GM23338 (cell line): ENCODE results near the gene ARHGAP4. TPM values are rescaled to one million over a fixed set of nuclear protein-coding genes. Genes with fewer than 3 reads are reported as not detected.

ENCODE experiments used
- CTCF ChIP-seq, 2 experiments: fragments of 200-600 bp in 1 of 2; sonication (generic) in 1 of 2; conservative IDR thresholded peaks; 2 replicates each; pipeline versions ENCODE4 v1.5.1 to v1.6.1; 2016 to 2017; ENCODE audit warnings: antibody characterized with exemption in 2 of 2, low read depth in 2 of 2, mild to moderate bottlenecking in 2 of 2, moderate library complexity in 1 of 2
- EZH2phosphoT487 ChIP-seq: fragments of 200-600 bp; sonication (generic); IDR thresholded peaks from one replicate; pipeline ENCODE4 v1.8.1; 2018; ENCODE audit warnings: antibody characterized with exemption; ENCODE audit not compliant: unreplicated experiment
- REST ChIP-seq: IDR thresholded peaks from one replicate; pipeline ENCODE4 v1.6.1; 2018; ENCODE audit warnings: antibody characterized with exemption; ENCODE audit not compliant: unreplicated experiment
- STAT1 ChIP-seq: IDR thresholded peaks from one replicate; pipeline ENCODE4 v1.6.1; 2016; ENCODE audit warnings: antibody characterized with exemption; ENCODE audit not compliant: unreplicated experiment
- ZNF331 ChIP-seq: fragments of 250-450 bp; sonication (Bioruptor Pico); IDR thresholded peaks from 2 replicates; pipeline ENCODE4 v1.5.0; 2020; ENCODE audit warnings: low read depth, mild to moderate bottlenecking, moderate library complexity
- polyA plus RNA-seq: library from polyadenylated mRNA; unstranded; fragments of >200 nt; fragmentation: Nextera tagmentation; extraction: Ambion mirVana; gene quantifications from 2 replicates; pipeline ENCODE4 v1.2.1, GENCODE V29; 2016
- total RNA-seq: library from RNA; depleted of rRNA; stranded (reverse); fragments of >200 nt; shearing (Covaris generic); gene quantifications from 2 replicates; pipeline ENCODE4 v1.2.3, GENCODE V29; 2014
- TF ChIP-seq, protein P1 (sequence below): fragments of 250-450 bp; sonication (Bioruptor Pico); IDR thresholded peaks from 2 replicates; pipeline ENCODE4 v1.5.0; 2020; ENCODE audit warnings: mild to moderate bottlenecking, moderate library complexity

ARHGAP4 gene
- total and polyA plus RNA-seq, 2 experiments from 2014 or later, result 21.5 to 59.5 TPM

- TF ChIP-seq, protein P1, sequence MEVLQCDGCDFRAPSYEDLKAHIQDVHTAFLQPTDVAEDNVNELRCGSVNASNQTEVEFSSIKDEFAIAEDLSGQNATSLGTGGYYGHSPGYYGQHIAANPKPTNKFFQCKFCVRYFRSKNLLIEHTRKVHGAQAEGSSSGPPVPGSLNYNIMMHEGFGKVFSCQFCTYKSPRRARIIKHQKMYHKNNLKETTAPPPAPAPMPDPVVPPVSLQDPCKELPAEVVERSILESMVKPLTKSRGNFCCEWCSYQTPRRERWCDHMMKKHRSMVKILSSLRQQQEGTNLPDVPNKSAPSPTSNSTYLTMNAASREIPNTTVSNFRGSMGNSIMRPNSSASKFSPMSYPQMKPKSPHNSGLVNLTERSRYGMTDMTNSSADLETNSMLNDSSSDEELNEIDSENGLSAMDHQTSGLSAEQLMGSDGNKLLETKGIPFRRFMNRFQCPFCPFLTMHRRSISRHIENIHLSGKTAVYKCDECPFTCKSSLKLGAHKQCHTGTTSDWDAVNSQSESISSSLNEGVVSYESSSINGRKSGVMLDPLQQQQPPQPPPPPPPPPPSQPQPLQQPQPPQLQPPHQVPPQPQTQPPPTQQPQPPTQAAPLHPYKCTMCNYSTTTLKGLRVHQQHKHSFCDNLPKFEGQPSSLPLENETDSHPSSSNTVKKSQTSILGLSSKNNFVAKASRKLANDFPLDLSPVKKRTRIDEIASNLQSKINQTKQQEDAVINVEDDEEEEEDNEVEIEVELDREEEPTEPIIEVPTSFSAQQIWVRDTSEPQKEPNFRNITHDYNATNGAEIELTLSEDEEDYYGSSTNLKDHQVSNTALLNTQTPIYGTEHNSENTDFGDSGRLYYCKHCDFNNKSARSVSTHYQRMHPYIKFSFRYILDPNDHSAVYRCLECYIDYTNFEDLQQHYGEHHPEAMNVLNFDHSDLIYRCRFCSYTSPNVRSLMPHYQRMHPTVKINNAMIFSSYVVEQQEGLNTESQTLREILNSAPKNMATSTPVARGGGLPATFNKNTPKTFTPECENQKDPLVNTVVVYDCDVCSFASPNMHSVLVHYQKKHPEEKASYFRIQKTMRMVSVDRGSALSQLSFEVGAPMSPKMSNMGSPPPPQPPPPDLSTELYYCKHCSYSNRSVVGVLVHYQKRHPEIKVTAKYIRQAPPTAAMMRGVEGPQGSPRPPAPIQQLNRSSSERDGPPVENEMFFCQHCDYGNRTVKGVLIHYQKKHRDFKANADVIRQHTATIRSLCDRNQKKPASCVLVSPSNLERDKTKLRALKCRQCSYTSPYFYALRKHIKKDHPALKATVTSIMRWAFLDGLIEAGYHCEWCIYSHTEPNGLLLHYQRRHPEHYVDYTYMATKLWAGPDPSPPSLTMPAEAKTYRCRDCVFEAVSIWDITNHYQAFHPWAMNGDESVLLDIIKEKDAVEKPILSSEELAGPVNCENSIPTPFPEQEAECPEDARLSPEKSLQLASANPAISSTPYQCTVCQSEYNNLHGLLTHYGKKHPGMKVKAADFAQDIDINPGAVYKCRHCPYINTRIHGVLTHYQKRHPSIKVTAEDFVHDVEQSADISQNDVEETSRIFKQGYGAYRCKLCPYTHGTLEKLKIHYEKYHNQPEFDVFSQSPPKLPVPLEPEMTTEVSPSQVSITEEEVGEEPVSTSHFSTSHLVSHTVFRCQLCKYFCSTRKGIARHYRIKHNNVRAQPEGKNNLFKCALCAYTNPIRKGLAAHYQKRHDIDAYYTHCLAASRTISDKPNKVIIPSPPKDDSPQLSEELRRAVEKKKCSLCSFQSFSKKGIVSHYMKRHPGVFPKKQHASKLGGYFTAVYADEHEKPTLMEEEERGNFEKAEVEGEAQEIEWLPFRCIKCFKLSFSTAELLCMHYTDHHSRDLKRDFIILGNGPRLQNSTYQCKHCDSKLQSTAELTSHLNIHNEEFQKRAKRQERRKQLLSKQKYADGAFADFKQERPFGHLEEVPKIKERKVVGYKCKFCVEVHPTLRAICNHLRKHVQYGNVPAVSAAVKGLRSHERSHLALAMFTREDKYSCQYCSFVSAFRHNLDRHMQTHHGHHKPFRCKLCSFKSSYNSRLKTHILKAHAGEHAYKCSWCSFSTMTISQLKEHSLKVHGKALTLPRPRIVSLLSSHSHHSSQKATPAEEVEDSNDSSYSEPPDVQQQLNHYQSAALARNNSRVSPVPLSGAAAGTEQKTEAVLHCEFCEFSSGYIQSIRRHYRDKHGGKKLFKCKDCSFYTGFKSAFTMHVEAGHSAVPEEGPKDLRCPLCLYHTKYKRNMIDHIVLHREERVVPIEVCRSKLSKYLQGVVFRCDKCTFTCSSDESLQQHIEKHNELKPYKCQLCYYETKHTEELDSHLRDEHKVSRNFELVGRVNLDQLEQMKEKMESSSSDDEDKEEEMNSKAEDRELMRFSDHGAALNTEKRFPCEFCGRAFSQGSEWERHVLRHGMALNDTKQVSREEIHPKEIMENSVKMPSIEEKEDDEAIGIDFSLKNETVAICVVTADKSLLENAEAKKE (CRISPR knock-in tag), result no peak
- TF ChIP-seq EZH2phosphoT487 (no peak), REST (no peak), CTCF (conservative IDR thresholded peaks at IDR 0.05; ENCODE audit: low read depth in 2 of 2) (no peak), STAT1 (no peak), ZNF331 (CRISPR knock-in tag) (no peak)
Measured at GRCh38 chrX:153930011-153930910, 4.2 kb upstream of the ARHGAP4 start (continued).
